MG63 (cell line): ENCODE data around the gene CHCHD10. TPM values are rescaled to one million over a fixed set of nuclear protein-coding genes. Genes with fewer than 3 reads are reported as not detected.

ENCODE experiments used
- DNase-seq: peaks from one replicate; pipeline ENCODE4 v3.0.0-alpha.2; 2020
- H3K27me3 ChIP-seq: fragments of 250-450 bp; sonication (Bioruptor Pico); 2 replicates; pipeline ENCODE4 v1.5.1; 2020; ENCODE audit warnings: mild to moderate bottlenecking, moderate library complexity
- H3K36me3 ChIP-seq: fragments of 250-450 bp; sonication (Bioruptor Pico); 2 replicates; pipeline ENCODE4 v1.5.1; 2020; ENCODE audit warnings: mild to moderate bottlenecking, moderate library complexity
- H3K4me3 ChIP-seq: fragments of 250-450 bp; sonication (Bioruptor Pico); 2 replicates; pipeline ENCODE4 v1.5.1; 2020; ENCODE audit warnings: mild to moderate bottlenecking, moderate library complexity
- H3K9me3 ChIP-seq: fragments of 250-450 bp; sonication (Bioruptor Pico); 2 replicates; pipeline ENCODE4 v1.5.1; 2020; ENCODE audit warnings: mild to moderate bottlenecking, moderate library complexity
- total RNA-seq: library from RNA; depleted of rRNA; stranded (reverse); fragments of >200 nt; shearing (Covaris generic); gene quantifications from 2 replicates; pipeline ENCODE4 v1.2.3, GENCODE V29; 2014; ENCODE audit warnings: low replicate concordance; rRNA removed

The CHCHD10 gene
- 0.26 TPM in 1 of 2 replicates, not detected in the other for total RNA-seq

DNA sequence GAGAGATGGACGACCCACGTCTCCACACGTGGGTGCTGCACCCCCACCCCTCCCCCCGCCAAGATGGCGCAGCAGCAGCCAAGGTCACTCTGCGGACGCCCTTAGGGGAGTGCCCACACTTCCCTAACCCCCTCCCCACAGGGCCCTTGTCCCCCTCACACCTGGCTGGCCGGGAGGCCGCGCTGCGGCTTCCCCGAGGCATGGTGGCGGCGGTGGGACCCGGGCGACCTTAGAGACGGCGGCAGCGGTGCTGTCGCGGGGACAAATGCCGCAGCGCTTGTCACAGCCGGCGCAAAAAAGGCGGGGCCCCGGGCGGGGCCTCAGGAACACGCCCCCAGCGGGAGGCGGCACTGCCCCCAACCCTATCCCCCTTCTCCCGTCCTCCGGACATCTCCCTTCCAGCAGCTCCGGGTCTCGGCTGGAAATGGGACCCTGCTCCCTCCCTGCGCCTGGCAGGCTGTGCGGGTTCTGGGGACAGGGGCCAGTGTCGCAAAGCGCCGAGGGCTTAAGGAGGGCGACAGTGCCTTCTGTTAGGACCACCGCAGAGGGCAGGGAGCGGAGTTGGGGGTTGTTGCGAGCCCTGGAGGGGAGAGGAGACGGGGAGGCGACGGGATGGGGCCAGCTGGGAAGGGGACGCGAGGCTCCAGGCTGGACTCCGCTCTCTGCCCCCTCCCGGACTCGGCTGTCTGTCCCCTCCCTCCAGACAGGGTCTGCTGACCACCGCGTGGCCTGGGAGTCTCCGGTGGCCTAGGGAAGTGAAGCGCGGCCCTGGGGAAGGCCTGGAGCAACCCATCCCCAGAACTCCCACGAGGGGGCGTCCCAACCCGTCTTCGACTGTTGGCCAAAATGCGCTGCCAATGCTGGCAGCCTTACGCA, at the start of gene CHCHD10:
TSS of gene CHCHD10 (minus strand) at position 300 of the 876 bp plus-strand sequence. CDS start at position 202, 98 bp downstream.
- Histone ChIP-seq H3K27me3 (no peaks in the 10 kb centered on the region), H3K9me3 (no peaks in the 10 kb centered on the region), H3K36me3 (no peaks in the 10 kb centered on the region), H3K4me3 (no peak within 1 kb of the TSS)
- DNase-seq, result peak; percentile 35

DNA sequence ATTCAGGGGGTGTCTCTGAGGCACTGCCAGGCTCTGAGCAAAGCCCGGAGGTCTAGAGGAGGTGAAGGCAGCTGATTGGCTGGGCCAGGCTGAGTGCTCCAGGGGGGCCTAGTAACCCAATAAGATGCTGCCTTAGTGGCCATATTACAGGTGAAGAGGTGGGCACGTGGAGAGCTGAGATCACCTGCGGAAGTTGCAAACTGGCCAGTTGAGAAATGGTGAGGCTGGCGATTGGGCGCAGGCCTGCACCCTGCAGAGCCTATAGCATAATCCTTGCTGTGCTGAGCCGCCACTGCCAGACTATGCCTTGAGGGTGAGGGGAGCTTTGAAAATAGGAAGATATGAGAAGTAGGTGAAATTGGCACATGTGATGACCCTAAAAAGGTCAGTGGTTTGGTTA, 49.4 kb upstream of the CHCHD10 start:
- H3K4me3 ChIP-seq, result no peak overlapping the region
- no peaks in the 10 kb centered on the region for H3K9me3 ChIP-seq
- H3K36me3 ChIP-seq, result peaks cover 40% of the 10 kb centered on the region
- no peak for DNase-seq
- H3K27me3 ChIP-seq, result no peaks in the 10 kb centered on the region

DNA sequence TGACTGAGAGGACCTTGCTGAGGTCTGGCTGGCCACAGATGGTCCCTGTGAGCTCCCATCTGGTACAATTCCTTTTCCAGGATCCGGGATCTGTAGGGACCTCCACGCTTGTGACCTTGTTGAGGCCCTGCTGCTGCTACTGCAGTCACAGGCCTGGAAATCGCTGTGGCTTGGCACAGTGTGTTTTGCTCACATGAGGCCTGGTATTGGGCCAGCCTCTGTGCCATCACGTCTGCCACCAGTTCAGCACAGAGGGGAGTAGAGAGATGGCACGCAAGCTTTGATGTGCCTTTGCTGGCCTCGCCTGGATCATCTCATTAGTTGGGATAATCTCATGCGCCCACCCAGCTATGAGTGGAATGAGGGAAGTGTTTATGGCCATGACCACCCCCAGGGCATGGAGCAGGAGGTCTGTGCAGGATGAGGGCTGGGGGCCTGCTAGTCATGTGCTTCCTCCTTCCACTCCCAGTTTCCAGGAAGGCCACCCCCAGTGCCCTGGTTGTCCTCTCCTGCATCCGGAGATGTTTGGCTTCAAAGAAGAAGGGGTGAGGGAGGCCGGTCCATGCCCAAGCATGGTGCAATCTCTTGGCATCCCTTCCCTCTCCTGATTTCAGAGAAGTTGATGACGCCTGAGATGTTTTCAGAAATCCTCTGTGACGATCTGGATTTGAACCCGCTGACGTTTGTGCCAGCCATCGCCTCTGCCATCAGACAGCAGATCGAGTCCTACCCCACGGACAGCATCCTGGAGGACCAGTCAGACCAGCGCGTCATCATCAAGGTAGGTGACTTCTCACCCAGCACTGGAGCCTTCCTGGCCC, 48.6 kb upstream of the CHCHD10 start:
- Histone ChIP-seq H3K9me3 (no peaks in the 10 kb centered on the region), H3K4me3 (no peak overlapping the region), H3K27me3 (no peaks in the 10 kb centered on the region), H3K36me3 (peaks cover 43% of the 10 kb centered on the region)
- no peak for DNase-seq

DNA sequence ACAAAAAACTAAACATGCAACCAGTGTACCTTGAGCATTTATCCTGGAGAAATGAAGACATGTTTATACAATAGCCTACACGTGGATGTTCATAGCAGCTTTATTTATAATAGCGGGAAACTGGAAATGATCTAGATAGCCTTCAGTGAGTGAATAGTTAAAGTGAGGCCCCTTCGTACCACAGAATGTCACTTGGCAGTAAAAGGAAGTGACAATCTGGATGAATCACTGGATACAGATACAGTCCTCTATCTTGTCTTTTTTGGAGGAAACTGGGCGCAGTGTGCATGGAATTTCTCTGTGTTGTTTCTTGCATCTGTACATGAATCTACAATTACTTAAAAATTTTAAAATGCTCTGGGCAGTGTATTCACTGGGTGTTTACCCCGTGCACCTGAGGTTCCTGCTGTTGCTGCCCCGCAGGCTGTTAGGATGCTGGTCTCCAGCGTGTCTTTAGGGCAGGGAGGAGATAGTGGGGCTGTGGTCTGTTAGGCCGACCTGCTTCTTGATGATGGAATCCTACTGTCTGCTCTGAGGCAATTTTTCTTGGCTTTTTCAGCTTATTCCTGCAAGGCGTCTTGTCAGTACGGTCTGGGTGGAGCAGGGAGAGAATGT, 47.9 kb upstream of the CHCHD10 start:
- H3K36me3 ChIP-seq, result peaks cover 39% of the 10 kb centered on the region
- H3K27me3 ChIP-seq, result no peaks in the 10 kb centered on the region
- no peak for DNase-seq
- H3K4me3 ChIP-seq, result no peak overlapping the region
- H3K9me3 ChIP-seq, result no peaks in the 10 kb centered on the region

DNA sequence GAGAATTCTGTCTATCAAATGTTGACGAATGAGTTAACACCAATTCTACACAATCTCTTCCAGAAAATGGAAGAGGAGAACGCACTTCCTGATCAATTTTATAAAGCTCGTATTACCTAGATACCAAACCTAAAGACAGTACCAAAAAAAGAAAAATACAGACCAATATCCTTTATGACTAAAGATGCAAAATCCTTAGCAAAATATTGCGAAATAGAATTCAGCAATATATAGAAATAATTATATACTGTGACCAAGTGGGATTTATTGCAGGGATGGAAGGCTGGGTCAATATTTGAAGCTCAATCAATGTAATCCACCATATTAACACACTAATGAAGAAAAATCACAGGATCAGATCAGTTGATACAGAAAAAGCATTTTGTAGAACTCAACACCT, 44.6 kb upstream of the CHCHD10 start:
- DNase-seq, result no peak
- Histone ChIP-seq H3K9me3 (no peaks in the 10 kb centered on the region), H3K27me3 (no peaks in the 10 kb centered on the region), H3K4me3 (no peak overlapping the region), H3K36me3 (peaks cover 24% of the 10 kb centered on the region)

DNA sequence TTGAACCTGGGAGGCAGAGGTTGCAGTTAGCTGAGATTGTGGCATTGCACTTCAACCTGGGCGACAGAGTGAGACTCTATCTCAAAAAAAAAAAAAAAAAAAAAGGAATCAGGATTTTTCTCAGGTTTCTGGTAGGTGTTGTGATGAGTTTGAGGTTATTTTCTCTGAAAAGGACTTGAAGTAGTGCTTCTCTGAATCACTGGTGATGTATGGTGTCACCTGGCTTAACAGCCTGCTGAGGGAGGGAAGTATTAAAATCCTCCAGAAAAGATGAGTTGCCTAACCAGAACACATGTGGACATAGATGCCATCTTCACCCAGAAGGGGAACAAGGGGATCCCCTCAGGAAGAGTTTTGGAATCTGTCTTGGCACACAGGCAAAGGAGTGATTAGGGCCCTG, 39.1 kb upstream of the CHCHD10 start:
- Histone ChIP-seq H3K27me3 (no peaks in the 10 kb centered on the region), H3K4me3 (no peak overlapping the region), H3K9me3 (no peaks in the 10 kb centered on the region), H3K36me3 (peaks cover 31% of the 10 kb centered on the region)
- DNase-seq, result no peak

DNA sequence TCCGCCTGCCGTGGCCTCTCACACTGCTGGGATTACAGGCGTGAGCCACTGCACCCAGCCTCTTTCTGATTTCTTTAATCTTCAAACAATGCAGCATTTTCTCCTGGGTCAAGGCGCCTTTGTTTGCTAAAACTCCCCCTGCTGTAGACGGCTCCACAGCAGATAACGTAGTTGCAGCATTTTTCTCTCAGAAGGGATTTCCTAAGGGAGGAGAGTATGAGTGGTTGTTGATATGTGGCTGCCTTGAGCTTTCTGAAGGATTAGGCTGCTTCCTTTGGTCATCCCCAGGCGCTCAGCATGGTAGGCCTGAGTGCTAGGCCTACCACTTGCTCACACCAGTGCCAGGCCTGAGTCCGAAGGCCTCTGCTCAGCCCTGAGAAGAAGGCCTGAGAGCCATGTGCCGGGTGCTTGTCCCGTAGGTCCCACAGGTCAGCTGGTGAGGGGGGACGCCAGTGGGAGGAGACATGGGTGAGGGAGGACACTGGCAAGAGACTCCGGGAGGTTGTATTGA, 37.1 kb upstream of the CHCHD10 start:
- DNase-seq, result no peak
- H3K36me3 ChIP-seq, result peaks cover 28% of the 10 kb centered on the region
- H3K9me3 ChIP-seq, result no peaks in the 10 kb centered on the region
- H3K27me3 ChIP-seq, result no peaks in the 10 kb centered on the region
- H3K4me3 ChIP-seq, result no peak overlapping the region

DNA sequence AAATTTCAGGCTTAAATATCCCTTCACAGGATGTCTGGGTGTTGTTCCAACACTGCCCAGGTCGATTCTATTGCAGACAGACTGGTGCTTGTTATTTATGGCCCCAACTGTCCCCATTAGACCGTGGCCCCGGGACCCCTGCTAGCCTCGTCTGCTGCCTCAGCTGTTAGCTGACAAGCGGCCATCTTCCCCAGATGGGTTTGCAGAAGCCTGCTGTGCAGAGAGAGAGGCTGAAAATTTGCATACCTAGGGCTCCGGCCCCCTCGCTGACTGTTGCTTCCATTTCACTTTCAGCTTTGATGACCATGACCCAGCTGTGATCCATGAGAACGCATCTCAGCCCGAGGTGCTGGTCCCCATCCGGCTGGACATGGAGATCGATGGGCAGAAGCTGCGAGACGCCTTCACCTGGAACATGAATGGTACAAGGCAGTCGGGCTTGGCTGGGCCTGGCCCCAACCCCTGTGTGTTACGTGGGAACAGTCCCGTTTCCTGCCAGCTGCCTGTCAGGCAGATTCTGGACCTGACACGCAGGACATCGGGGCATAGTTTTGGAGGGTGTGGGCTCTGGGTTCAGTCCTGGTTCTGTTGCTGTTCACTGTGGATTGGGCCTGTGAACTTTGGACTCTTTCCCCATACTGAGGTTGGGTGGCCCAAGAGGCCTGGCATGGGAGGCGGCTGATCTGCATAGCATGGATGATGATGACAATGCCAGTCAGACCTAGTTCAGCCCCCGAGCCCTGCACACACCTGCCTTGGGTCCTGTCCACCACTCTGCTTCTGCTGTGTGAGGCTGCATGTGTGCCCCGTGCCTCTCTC, 35.4 kb upstream of the CHCHD10 start:
- Histone ChIP-seq H3K9me3 (no peaks in the 10 kb centered on the region), H3K27me3 (no peaks in the 10 kb centered on the region), H3K4me3 (no peak overlapping the region), H3K36me3 (peaks cover 32% of the 10 kb centered on the region)
- DNase-seq, result no peak

DNA sequence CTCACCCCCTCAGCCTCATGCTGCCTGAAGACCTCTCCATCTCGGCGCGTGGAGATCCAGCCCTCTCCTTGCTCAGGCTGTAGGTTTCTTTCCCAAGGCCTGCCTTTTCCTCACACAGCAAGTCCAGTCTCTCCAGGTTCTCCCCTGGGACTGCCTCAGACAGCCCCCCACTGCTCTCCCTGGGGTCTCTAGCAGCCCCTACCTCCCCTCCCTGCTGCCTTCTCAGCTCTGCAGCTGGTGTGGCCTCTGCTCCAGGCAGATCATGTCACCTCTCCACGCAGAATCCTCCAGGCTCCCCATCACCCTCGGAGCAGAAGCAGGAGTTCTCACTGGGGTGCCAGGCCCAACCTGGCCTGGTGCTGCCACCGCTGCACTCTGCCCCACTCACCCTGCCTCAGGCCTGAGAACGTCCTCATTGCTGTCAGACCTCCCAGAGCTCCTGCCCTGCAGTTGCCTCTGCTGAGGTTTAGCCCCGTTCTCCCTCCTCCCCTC, 34.2 kb upstream of the CHCHD10 start:
- no peak overlapping the region for H3K4me3 ChIP-seq
- no peaks in the 10 kb centered on the region for H3K27me3 ChIP-seq
- H3K36me3 ChIP-seq, result peaks cover 37% of the 10 kb centered on the region

DNA sequence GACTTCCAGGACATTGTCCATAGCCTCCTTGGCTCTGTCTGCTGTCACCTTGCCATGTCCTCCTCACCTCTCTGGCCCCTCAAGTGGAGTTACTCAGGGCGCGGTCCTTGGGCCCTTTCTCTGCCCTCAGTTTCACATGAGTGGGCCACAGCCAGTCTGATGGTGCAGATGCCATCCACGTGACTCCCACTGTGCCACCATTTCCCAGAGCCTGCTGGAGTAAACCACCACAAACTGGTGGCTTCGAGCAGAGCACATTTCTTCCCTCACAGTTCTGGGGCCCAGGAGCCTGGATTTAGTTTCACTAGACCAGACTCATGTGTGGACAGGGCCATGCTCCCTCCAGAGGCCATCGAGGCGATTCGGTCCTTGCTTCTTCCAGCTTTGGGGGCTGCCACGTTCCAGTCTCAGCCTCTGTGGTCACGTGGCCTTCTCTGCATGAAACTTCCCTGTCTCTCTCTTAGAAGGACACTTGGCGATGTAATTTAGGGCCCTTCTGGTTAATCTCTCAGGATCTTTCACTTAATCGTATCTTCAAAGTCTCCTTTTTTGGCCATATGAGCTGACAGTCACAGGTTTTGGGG, 33.6 kb upstream of the CHCHD10 start:
- Histone ChIP-seq H3K27me3 (no peaks in the 10 kb centered on the region), H3K4me3 (no peak overlapping the region), H3K36me3 (peaks cover 40% of the 10 kb centered on the region), H3K9me3 (no peaks in the 10 kb centered on the region)
- DNase-seq, result no peak

More for the DNA sequence above, 34.2 kb upstream of the CHCHD10 start:
- DNase-seq, result no peak
- no peaks in the 10 kb centered on the region for H3K9me3 ChIP-seq

DNA sequence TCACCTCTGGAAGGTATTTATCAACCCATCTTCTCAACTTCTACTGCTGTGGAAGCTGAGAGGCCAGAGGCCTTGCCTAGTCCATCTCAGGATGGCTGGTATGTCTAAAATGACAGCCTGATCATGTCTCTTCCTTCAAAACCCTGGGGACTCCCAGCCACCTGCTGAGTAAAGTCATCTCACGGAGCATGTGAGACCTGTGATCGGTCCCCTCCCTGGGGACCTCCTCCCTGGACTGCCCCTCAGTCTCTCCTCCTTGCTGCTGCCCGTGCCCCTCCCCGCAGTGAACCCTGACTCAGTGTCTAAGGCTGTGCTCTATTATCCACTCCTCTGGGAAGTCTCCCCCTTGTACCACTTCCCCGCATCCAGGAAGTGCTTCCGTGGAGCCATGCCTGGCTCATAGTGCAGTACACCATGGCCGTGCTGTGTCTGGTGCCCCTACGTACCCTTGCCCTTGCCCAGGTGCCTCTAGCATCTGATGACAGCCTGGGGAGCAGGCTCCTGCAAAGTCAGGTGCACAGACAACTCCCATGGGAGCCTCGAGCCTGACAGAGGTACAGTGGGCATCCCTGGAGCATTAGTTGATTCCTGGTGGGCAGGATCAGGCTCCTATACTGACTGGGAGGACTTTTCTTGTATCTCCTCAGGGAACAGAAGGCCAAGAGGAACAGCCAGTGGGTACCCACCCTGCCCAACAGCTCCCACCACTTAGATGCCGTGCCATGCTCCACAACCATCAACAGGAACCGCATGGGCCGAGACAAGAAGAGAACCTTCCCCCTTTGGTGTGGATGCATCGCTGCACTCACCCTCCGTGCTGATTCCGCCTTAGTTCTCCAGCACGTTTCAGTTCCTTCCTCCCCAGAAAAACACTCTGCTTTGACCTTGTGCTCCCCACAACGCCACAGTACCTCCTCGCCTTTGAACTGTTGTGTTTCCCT, 32.8 kb upstream of the CHCHD10 start:
- Histone ChIP-seq H3K9me3 (no peaks in the 10 kb centered on the region), H3K4me3 (no peak overlapping the region), H3K27me3 (no peaks in the 10 kb centered on the region), H3K36me3 (peaks cover 43% of the 10 kb centered on the region)
- no peak for DNase-seq

DNA sequence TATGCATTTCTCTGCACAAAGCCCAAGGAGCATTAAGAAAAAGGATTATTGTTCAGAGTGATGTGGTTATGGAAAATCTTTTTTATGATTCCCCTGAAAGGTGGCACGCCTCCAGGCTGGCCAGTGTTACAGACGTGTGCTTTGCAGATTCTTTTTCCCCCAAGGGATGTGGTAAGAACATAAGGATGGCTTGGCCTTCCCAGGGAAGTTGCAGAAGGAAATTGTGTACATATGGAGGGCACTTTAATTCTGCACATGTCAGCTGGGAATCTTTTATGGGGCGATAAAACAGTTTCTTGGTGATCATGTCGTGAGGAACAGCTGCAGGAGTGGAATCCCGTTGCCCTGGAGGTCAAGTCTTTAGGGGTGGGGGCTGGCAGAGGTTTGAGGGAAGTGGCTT, 28.7 kb upstream of the CHCHD10 start:
- Histone ChIP-seq H3K27me3 (no peaks in the 10 kb centered on the region), H3K4me3 (no peak overlapping the region), H3K9me3 (no peaks in the 10 kb centered on the region), H3K36me3 (peaks cover 53% of the 10 kb centered on the region)
- DNase-seq, result no peak

DNA sequence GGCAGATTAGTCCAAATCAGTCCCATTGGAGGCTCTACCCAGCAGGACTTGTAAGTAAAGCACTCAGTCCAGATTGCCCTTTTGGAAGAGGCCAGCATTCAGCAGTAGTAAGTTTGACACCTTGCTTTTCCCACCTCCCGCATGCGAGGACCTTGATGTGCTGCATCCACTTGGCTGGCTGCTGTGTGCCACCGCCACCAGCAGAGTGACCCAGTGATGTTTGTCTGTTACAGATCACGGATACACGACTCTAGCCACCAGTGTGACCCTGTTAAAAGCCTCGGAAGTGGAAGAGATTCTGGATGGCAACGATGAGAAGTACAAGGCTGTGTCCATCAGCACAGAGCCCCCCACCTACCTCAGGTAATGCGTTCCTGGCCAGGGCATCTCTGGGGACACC, 25.6 kb upstream of the CHCHD10 start:
- peaks cover 58% of the 10 kb centered on the region for H3K36me3 ChIP-seq
- DNase-seq, result no peak
- H3K9me3 ChIP-seq, result no peaks in the 10 kb centered on the region
- no peak overlapping the region for H3K4me3 ChIP-seq
- no peaks in the 10 kb centered on the region for H3K27me3 ChIP-seq

DNA sequence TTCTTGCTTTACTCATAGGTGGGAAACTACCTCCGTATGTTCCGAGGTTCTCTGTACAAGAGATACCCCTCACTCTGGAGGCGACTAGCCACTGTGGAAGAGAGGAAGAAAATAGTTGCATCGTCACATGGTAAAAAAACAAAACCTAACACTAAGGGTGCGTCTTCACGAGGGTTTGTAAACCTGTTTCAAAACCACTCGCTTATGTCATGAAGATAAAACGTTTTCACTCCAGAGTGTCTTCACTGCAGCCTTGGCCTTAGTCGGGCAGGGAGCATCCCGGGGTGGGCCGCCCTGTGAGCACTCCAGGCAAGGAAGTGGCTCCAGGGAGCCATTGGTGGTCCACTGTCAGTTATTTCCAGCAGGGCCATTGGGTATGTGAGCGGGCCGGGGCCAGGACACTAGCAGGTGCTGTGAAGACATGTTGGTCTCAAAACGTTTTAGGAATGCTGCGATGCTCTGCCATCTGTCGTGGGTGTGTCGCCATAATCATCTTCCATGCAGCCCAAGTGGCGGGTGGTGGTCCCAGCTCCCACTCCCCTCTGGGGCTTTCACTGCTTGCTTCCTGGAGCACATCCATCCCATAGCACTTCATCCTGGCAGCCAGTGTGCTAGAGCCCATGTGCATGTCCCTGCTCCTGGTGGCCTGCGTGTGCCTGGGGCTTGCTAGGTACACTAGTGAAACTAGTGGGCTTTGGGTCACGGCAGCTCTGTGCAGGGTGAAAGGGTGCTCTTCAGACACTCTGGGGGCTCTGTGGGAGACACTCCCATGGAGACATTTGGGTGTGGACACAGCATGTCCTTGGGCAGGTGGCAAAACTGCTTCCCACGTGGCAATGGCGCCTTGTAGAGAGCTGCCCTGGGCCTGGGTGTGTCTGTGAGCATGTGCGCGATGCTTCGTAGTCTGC, 24.2 kb upstream of the CHCHD10 start:
- DNase-seq, result no peak
- Histone ChIP-seq H3K4me3 (no peak overlapping the region), H3K36me3 (peaks cover 52% of the 10 kb centered on the region), H3K27me3 (no peaks in the 10 kb centered on the region), H3K9me3 (no peaks in the 10 kb centered on the region)
